ENCODE results near the gene PPCS. TPM values are rescaled to one million over a fixed set of nuclear protein-coding genes. Genes with fewer than 3 reads are reported as not detected.

Gene PPCS
- total and polyA plus RNA-seq, 2 of the 8 experiments (the other 6 are each of a cell fraction or from before 2014, with no cell fraction given), result 24.5 to 35.3 TPM

DNA sequence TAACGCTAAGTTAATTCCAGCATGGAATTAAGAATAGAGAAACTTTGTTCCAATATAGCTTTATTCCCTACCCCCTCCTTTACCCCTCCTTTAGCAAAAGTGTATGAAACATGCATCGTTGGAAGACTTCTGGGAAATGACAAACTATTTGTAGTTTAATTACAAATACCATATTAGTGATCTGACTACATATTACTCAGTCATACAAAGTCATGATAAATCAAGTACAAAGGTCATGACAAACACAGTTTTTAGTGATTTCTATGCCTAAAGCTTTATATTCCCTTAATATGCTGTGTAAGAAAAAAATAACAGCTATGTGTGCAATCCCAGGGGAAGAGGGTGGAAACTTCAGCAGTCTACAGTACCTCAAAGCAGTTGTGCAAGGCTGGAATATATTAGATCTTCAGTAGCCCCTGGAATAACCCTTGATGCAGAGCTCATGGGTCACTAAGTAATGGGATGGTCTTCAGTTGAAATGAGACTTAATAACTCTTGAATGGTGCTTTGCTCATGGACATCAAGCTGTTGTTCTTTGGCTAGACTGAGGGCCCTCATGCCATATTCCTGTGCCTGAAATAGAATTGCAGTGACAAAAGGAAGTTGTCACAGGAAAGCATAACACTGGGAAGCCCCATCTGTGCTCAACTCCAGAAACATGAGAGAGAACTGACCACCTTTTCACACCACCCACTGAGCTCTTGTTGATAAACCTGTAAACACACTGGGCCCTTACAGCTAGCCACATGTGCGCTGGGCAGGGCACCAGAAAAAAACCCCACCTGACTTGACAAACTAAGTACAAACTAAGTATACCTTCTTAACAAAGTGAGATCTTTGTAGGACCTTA, 25.8 kb upstream of the PPCS start:
- Histone ChIP-seq H3K14ac (ENCODE audit: insufficient read length) (no peak overlapping the region), H3K4me1 (replicated peaks in 1 of 4; ENCODE audit: control insufficient read depth in 3 of 4, insufficient read depth in 4 of 4, low read length in 3 of 4) (no peaks in the 10 kb centered on the region), H2AFZ (ENCODE audit: low read length) (no peak overlapping the region), H2BK20ac (ENCODE audit: low read length) (no peak overlapping the region), H4K8ac (ENCODE audit: extremely low read depth, insufficient read depth, low read length) (no peak overlapping the region), H4K5ac (ENCODE audit: insufficient read length, low read depth, low read length) (no peak overlapping the region), H3K23me2 (ENCODE audit: low read depth, low read length) (no peaks in the 10 kb centered on the region), H3K4me2 (ENCODE audit: insufficient read depth in 1 of 2, low read depth in 2 of 2, low read length in 2 of 2) (no peak overlapping the region), H2BK12ac (ENCODE audit: low read depth, low read length) (no peak overlapping the region), H2BK120ac (replicated peaks; ENCODE audit: low read depth, low read length) (no peak overlapping the region), H3K27me3 (replicated peaks in 1 of 4; ENCODE audit: control insufficient read depth in 3 of 4, extremely low read depth in 1 of 4, insufficient read depth in 3 of 4, low read length in 3 of 4) (no peaks in the 10 kb centered on the region), H3K56ac (replicated peaks; ENCODE audit: insufficient read length, low read depth, low read length) (no peak overlapping the region), H4K91ac (replicated peaks; ENCODE audit: insufficient read length, low read length) (no peak overlapping the region), H3K79me1 (ENCODE audit: low read depth, low read length) (no peaks in the 10 kb centered on the region), H3K23ac (ENCODE audit: insufficient read length) (no peak overlapping the region), H3K36me3 (ENCODE audit: control insufficient read depth in 2 of 4, insufficient read depth in 4 of 4, low read length in 3 of 4) (no peaks in the 10 kb centered on the region), H3K79me2 (ENCODE audit: control insufficient read depth in 1 of 2, insufficient read depth in 2 of 2, low read length in 2 of 2) (no peaks in the 10 kb centered on the region), H2BK5ac (ENCODE audit: low read depth, low read length) (no peak overlapping the region), H3K18ac (ENCODE audit: extremely low read depth, low read length) (no peak overlapping the region), H3K27ac (ENCODE audit: low read depth, low read length) (no peak overlapping the region), H2AK5ac (ENCODE audit: low read depth, low read length) (no peak overlapping the region), H2BK15ac (ENCODE audit: low read length) (no peak overlapping the region), H3K4ac (replicated peaks; ENCODE audit: insufficient read length, low read depth, low read length) (no peak overlapping the region), H4K20me1 (replicated peaks in 1 of 2; ENCODE audit: control insufficient read depth in 1 of 2, insufficient read depth in 2 of 2, low read length in 2 of 2) (no peaks in the 10 kb centered on the region), H3K9me3 (ENCODE audit: insufficient read depth in 2 of 2, low read depth in 1 of 2, low read length in 1 of 2) (no peaks in the 10 kb centered on the region; a peak in 1 of 4 replicates), H3K4me3 (ENCODE audit: extremely low read depth in 1 of 4, insufficient read depth in 2 of 4, low read depth in 3 of 4, low read length in 4 of 4) (no peak overlapping the region), H3K9ac (replicated peaks in 1 of 4; ENCODE audit: extremely low read depth in 1 of 4, low read depth in 3 of 4, low read length in 3 of 4) (no peak overlapping the region)
- POLR2A ChIA-PET (ENCODE audit: partially characterized antibody), result interaction anchor here (1.3 kb wide), 1 partner anchor 54 kb away, joined by 3 read pairs; no protein-coding TSS in a partner anchor
- CTCF ChIA-PET (ENCODE audit: partially characterized antibody), result interaction anchor here (0.8 to 1.1 kb wide), 3 partner anchors 11 to 19 kb away, joined by 3 to 4 read pairs (median 3); no protein-coding TSS in a partner anchor
- FAIRE-seq (no peak), DNase-seq (ENCODE audit: low read depth in 1 of 2, low spot score in 2 of 2) (no peak)
- WGBS, 2 experiments (ENCODE audit: extremely low coverage in 1 of 2, insufficient coverage in 1 of 2, insufficient read length in 1 of 2, insufficient replicate concordance in 2 of 2, low coverage in 1 of 2, low lambda C conversion rate in 2 of 2, missing lambda C conversion rate in 1 of 2), result 96% methylated on average over 3 of the region's 3 CpGs; no CpG with 5 or more reads in 1 of the 2 experiments
- TF ChIP-seq HDAC6 (IDR thresholded peaks at IDR 0.05; ENCODE audit: low read depth, low read length) (no peak), SRF (IDR thresholded peaks at IDR 0.05; ENCODE audit: low read depth, low read length) (no peak), SP1 (IDR thresholded peaks at IDR 0.05; ENCODE audit: low read depth, low read length) (no peak), YY1 (IDR thresholded peaks at IDR 0.05; ENCODE audit: low read depth, low read length) (no peak), TEAD4 (IDR thresholded peaks at IDR 0.05; ENCODE audit: low read depth, low read length) (no peak), NANOG (IDR thresholded peaks at IDR 0.05; ENCODE audit: insufficient read depth, low read depth, low read length, poor library complexity, severe bottlenecking) (no peak), EP300 (IDR thresholded peaks at IDR 0.05; ENCODE audit: borderline replicate concordance in 1 of 2, low read depth in 2 of 2, low read length in 2 of 2) (no peak), KDM1A (IDR thresholded peaks at IDR 0.05; ENCODE audit: borderline replicate concordance, low read length) (no peak), CHD2 (IDR thresholded peaks at IDR 0.05; ENCODE audit: low read length) (no peak), RAD21 (IDR thresholded peaks at IDR 0.05 in 1 of 2, conservative IDR thresholded peaks at IDR 0.05 in 1 of 2; ENCODE audit: low read depth in 2 of 2, low read length in 2 of 2) (no peak), RBBP5 (IDR thresholded peaks at IDR 0.05; ENCODE audit: borderline replicate concordance, low read depth, low read length) (no peak), GABPA (IDR thresholded peaks at IDR 0.05; ENCODE audit: borderline replicate concordance, insufficient read depth, low read length) (no peak)
